ENCODE results near the gene FGD3. TPM values are rescaled to one million over a fixed set of nuclear protein-coding genes. Genes with fewer than 3 reads are reported as not detected.

The FGD3 gene
- polyA plus RNA-seq, 2 of the 4 experiments (the other 2 are of a cell fraction), result 0.18 to 0.23 TPM

DNA sequence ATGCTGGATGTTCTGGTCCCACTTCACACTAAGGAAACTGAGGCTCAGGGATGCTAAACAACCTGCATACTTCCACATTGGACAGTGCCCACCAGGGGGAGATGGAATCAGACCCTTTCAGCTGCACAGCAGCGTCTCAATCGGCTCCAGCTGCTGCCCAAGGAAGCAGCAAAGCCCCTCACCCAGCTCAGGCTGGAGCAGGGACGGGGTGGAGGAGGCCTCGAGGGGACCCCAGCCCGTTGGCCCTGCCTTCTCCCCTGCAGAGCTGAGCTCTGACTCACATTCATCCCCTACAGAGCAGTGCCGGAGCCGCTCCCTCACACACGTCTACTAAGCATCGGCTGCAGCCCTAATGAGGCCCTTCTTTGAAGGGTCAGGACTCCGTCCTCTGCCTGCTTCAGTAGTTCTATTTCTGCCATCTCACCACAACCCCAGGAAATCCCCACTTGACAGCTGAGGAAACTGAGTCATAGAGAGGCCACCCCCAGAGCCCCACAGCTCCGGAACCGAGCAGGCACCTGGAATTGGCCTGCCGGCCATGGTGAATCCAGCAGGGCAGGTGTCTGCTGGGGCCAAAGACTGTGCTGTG lies 89.7 kb downstream of the FGD3 start:
- Histone ChIP-seq H3K4me1 (no peaks in the 10 kb centered on the region), H3K27ac (no peak overlapping the region), H3K4me2 (no peak overlapping the region), H3K9me3 (no peaks in the 10 kb centered on the region), H3K4me3 (no peak overlapping the region)
- WGBS (ENCODE audit: missing lambda C conversion rate), result 66% methylated on average over 13 of the region's 13 CpGs
- DNase-seq (ENCODE audit: low read depth in 1 of 2, low spot score in 1 of 2), result no peak
- ATAC-seq, result no peak
- no peak for FAIRE-seq
- POLR2A ChIA-PET, result no interaction called here
- no peak for TF ChIP-seq CBX8 (IDR thresholded peaks at IDR 0.05)
- TF ChIP-seq ESRRA (IDR thresholded peaks at IDR 0.05; ENCODE audit: borderline replicate concordance, low read length), result no peak
- TF ChIP-seq SREBF2 (IDR thresholded peaks at IDR 0.05), result no peak
- no peak for TF ChIP-seq RCOR1 (IDR thresholded peaks at IDR 0.05; ENCODE audit: low read depth, low read length)
- TF ChIP-seq HDAC2 (IDR thresholded peaks at IDR 0.05), result no peak
- no peak for TF ChIP-seq POLR2A (IDR thresholded peaks at IDR 0.05; ENCODE audit: low read length)
- TF ChIP-seq RAD21 (conservative IDR thresholded peaks at IDR 0.05 in 1 of 2, IDR thresholded peaks at IDR 0.05 in 1 of 2), result no peak
- no peak for TF ChIP-seq TP53 (CRISPR knock-in tag; IDR thresholded peaks at IDR 0.05)
- CTCF ChIA-PET, result interaction anchor here (1.0 to 1.1 kb wide), 2 partner anchors 19 to 80 kb away, joined by 3 to 4 read pairs; no protein-coding TSS in a partner anchor

DNA sequence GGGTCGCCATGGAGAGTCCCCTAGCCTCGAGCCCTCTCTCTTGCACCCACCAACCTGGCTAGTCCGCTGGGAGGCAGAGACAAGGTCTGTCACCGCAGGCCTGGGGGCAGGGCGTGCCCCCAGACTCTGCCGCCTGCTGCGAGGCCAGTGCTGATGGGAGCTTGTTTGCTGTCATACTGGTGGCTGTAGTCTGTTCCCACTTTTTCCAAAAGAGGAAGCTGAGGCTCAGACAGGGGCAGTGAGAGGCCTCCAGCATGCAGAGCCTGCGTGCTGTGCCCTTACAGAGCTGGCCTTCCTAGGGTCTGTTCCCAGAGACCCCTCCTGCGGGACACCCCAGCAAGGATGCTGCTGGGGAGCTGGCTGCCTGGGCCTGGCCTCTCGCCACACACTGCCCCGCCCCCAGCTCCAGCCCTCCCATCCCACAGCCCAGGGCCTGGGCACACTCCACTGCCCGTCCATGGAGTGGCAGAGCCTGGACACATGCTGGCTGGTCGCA lies 90.2 kb downstream of the FGD3 start:
- DNase-seq (ENCODE audit: low read depth in 1 of 2, low spot score in 1 of 2) (no peak), ATAC-seq (no peak; a peak in 1 of 6 replicates), FAIRE-seq (no peak)
- no peak overlapping the region for H3K4me3 ChIP-seq
- no peak overlapping the region for H3K4me2 ChIP-seq
- ChIA-PET CTCF (interaction anchor here (1.1 kb wide), 1 partner anchor 80 kb away, joined by 4 read pairs; no protein-coding TSS in a partner anchor), POLR2A (no interaction called here)
- no peaks in the 10 kb centered on the region for H3K4me1 ChIP-seq
- TF ChIP-seq HEYL (CRISPR knock-in tag; IDR thresholded peaks at IDR 0.05) (no peak), POLR2AphosphoS2 (conservative IDR thresholded peaks at IDR 0.05; ENCODE audit: low read length) (no peak), RCOR1 (IDR thresholded peaks at IDR 0.05; ENCODE audit: low read depth, low read length) (no peak), HOXB13 (CRISPR knock-in tag; IDR thresholded peaks at IDR 0.05; ENCODE audit: low read depth) (no peak), ZFP36 (IDR thresholded peaks at IDR 0.05; ENCODE audit: borderline replicate concordance, partially characterized antibody) (no peak), CBX2 (IDR thresholded peaks at IDR 0.05; ENCODE audit: borderline replicate concordance, low read depth) (no peak), EP300 (IDR thresholded peaks at IDR 0.05) (no peak), NR3C1 (IDR thresholded peaks at IDR 0.05) (no peak), EHMT2 (IDR thresholded peaks at IDR 0.05; ENCODE audit: low read depth) (no peak), ZC3H11A (IDR thresholded peaks at IDR 0.05) (no peak)
- TF ChIP-seq, protein P1, sequence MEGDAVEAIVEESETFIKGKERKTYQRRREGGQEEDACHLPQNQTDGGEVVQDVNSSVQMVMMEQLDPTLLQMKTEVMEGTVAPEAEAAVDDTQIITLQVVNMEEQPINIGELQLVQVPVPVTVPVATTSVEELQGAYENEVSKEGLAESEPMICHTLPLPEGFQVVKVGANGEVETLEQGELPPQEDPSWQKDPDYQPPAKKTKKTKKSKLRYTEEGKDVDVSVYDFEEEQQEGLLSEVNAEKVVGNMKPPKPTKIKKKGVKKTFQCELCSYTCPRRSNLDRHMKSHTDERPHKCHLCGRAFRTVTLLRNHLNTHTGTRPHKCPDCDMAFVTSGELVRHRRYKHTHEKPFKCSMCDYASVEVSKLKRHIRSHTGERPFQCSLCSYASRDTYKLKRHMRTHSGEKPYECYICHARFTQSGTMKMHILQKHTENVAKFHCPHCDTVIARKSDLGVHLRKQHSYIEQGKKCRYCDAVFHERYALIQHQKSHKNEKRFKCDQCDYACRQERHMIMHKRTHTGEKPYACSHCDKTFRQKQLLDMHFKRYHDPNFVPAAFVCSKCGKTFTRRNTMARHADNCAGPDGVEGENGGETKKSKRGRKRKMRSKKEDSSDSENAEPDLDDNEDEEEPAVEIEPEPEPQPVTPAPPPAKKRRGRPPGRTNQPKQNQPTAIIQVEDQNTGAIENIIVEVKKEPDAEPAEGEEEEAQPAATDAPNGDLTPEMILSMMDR (IDR thresholded peaks at IDR 0.05), result no peak
- TF ChIP-seq, protein P2, sequence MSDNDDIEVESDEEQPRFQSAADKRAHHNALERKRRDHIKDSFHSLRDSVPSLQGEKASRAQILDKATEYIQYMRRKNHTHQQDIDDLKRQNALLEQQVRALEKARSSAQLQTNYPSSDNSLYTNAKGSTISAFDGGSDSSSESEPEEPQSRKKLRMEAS (IDR thresholded peaks at IDR 0.05), result no peak
- TF ChIP-seq, protein P3, sequence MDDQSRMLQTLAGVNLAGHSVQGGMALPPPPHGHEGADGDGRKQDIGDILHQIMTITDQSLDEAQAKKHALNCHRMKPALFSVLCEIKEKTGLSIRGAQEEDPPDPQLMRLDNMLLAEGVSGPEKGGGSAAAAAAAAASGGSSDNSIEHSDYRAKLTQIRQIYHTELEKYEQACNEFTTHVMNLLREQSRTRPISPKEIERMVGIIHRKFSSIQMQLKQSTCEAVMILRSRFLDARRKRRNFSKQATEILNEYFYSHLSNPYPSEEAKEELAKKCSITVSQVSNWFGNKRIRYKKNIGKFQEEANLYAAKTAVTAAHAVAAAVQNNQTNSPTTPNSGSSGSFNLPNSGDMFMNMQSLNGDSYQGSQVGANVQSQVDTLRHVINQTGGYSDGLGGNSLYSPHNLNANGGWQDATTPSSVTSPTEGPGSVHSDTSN (IDR thresholded peaks at IDR 0.05), result no peak
- no peaks in the 10 kb centered on the region for H3K9me3 ChIP-seq
- H3K27ac ChIP-seq, result no peak overlapping the region
- WGBS (ENCODE audit: missing lambda C conversion rate), result 75% methylated on average over 4 of the region's 13 CpGs

DNA sequence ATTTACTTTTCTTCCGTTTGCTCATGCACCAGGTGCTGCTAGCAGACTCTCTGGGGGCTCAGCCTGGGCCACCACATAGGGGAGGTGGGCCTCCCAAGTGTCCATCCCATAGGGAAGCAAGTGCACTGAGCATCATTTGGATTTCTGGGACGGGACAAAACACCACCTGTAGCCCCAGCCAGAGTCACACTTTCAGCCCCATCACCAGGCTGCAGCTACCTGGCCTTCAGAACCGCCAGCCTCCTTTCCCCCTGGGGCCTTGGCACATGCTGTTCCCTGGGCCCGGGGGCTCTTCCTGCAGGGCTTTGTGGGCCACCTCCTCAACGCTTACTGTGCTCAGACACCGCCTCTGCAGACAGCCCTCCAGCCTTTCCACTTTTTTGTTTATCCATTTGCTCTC lies 91.6 kb downstream of the FGD3 start:
- ChIA-PET POLR2A (interaction anchor here (0.6 kb wide), 1 partner anchor 412 kb away, joined by 3 read pairs; the partner anchor contains the start of gene FAM120A), CTCF (interaction anchor here (0.8 to 3.2 kb wide), 2 partner anchors 15 to 35 kb away, joined by 3 to 22 read pairs; no protein-coding TSS in a partner anchor)
- TF ChIP-seq ZFP36 (IDR thresholded peaks at IDR 0.05; ENCODE audit: borderline replicate concordance, partially characterized antibody), result no peak
- TF ChIP-seq EP300 (IDR thresholded peaks at IDR 0.05), result no peak
- TF ChIP-seq RNF2 (IDR thresholded peaks at IDR 0.05; ENCODE audit: borderline replicate concordance, low read depth), result no peak
- TF ChIP-seq BHLHE40 (IDR thresholded peaks at IDR 0.05; ENCODE audit: low read depth, low read length), result no peak
- TF ChIP-seq, protein P1 (IDR thresholded peaks at IDR 0.05), result no peak
- TF ChIP-seq HOXB5 (CRISPR knock-in tag; IDR thresholded peaks at IDR 0.05), result no peak
- no peak for TF ChIP-seq KDM1A (IDR thresholded peaks at IDR 0.05; ENCODE audit: low read depth)
- no peak for TF ChIP-seq HOXB13 (CRISPR knock-in tag; IDR thresholded peaks at IDR 0.05; ENCODE audit: low read depth)
- TF ChIP-seq POLR2A (IDR thresholded peaks at IDR 0.05; ENCODE audit: low read length), result no peak
- TF ChIP-seq SREBF2 (IDR thresholded peaks at IDR 0.05), result no peak
- TF ChIP-seq ZC3H11A (IDR thresholded peaks at IDR 0.05), result no peak
- no peak for TF ChIP-seq NR3C1 (IDR thresholded peaks at IDR 0.05)
- no peak for TF ChIP-seq TP53 (CRISPR knock-in tag; IDR thresholded peaks at IDR 0.05)
- no peak for TF ChIP-seq RARB (CRISPR knock-in tag; IDR thresholded peaks at IDR 0.05)
- TF ChIP-seq ZSCAN20 (CRISPR knock-in tag; IDR thresholded peaks at IDR 0.05), result no peak
- no peak for TF ChIP-seq FOSB (CRISPR knock-in tag; IDR thresholded peaks at IDR 0.05)
- TF ChIP-seq CEBPB (IDR thresholded peaks at IDR 0.05), result no peak
- no peak for TF ChIP-seq ZNF302 (CRISPR knock-in tag; IDR thresholded peaks at IDR 0.05)
- Histone ChIP-seq H3K4me2 (no peak overlapping the region), H3K27ac (no peak overlapping the region), H3K4me1 (no peaks in the 10 kb centered on the region), H3K4me3 (no peak overlapping the region), H3K9me3 (no peaks in the 10 kb centered on the region)
- WGBS (ENCODE audit: missing lambda C conversion rate), result 54% methylated on average over 6 of the region's 6 CpGs
- FAIRE-seq, result no peak
- DNase-seq (ENCODE audit: low read depth in 1 of 2, low spot score in 1 of 2), result no peak
- no peak for ATAC-seq

Measured in A549 (cell line).